ENCODE measurements around the gene CBX4. TPM values are rescaled to one million over a fixed set of nuclear protein-coding genes. Genes with fewer than 3 reads are reported as not detected.

Gene CBX4
- total RNA-seq, 1 donor from 2014 or later = 16.9 TPM

GRCh38 chr17:79783891-79784290 lies 55.3 kb downstream of the CBX4 start:
- Histone ChIP-seq H3K4me2 (ENCODE audit: low read length) (no peak overlapping the region), H3K4me1 (ENCODE audit: insufficient read depth, low read length) (peaks cover 6% of the 10 kb centered on the region), H3K36me3 (ENCODE audit: insufficient read depth, low read length) (peaks cover 3% of the 10 kb centered on the region), H3K27ac (ENCODE audit: low read depth, low read length) (no peak overlapping the region), H2AFZ (ENCODE audit: low read depth, low read length) (no peak overlapping the region), H3K9me3 (ENCODE audit: insufficient read depth, low read depth, low read length) (no peaks in the 10 kb centered on the region), H4K20me1 (ENCODE audit: insufficient read depth, low read length) (peaks cover 11% of the 10 kb centered on the region), H3K9ac (ENCODE audit: low read length) (no peak overlapping the region), H3K79me2 (ENCODE audit: insufficient read depth, low read length) (no peaks in the 10 kb centered on the region), H3K27me3 (ENCODE audit: insufficient read depth, low read length) (peaks cover 13% of the 10 kb centered on the region), H3K4me3 (ENCODE audit: insufficient read depth, low read depth, low read length) (no peak overlapping the region)
- TF ChIP-seq CTCF (IDR thresholded peaks at IDR 0.05; ENCODE audit: insufficient read depth, low read depth, low read length) (no peak), EZH2 (IDR thresholded peaks at IDR 0.05; ENCODE audit: insufficient read depth, low read length) (no peak)
- H3K36me3 Mint-ChIP-seq (ENCODE audit: low read depth, unreplicated experiment) = peaks cover 21% of the 10 kb centered on the region
- FAIRE-seq (no peak), DNase-seq (ENCODE audit: low read depth) (no peak)
- peaks cover 57% of the 10 kb centered on the region for H3K27me3 Mint-ChIP-seq (ENCODE audit: low read depth, unreplicated experiment)
- H3K4me1 Mint-ChIP-seq (ENCODE audit: low read depth, unreplicated experiment) = peaks cover 2% of the 10 kb centered on the region
- H3K4me3 Mint-ChIP-seq (ENCODE audit: unreplicated experiment) = no peak overlapping the region
- no peaks in the 10 kb centered on the region for H3K9me3 Mint-ChIP-seq (ENCODE audit: unreplicated experiment)
- H3K27ac Mint-ChIP-seq (ENCODE audit: unreplicated experiment) = no peak overlapping the region

Other genes starting within 250 kb of the CBX4 start
- gene RBFOX3, start 228.4 kb downstream of the CBX4 start, total RNA-seq = 0.45 and 1.2 TPM in 2 replicates
- not detected in 2 replicates for gene ENPP7, start 108.5 kb downstream of the CBX4 start, total RNA-seq
- 3.9 and 6.7 TPM in 2 replicates for gene CBX2, start 61.3 kb downstream of the CBX4 start, total RNA-seq
- gene CBX8, start 42.4 kb downstream of the CBX4 start, total RNA-seq = 2.5 and 3.4 TPM in 2 replicates
- gene TBC1D16, start 196.4 kb upstream of the CBX4 start, total RNA-seq = 37.6 and 45.1 TPM in 2 replicates
- 5.0 and 7.0 TPM in 2 replicates for gene CCDC40, start 197.2 kb upstream of the CBX4 start, total RNA-seq